GM18868 (cell line): ENCODE measurements around the gene RANBP3.

ENCODE experiments used
- ATAC-seq: cut with Tn5 transposase; IDR thresholded peaks from one replicate; pipeline ENCODE4 v1.9.1; 2021; ENCODE audit warnings: mild to moderate bottlenecking, moderate library complexity; ENCODE audit not compliant: unreplicated experiment

RANBP3 gene

DNA sequence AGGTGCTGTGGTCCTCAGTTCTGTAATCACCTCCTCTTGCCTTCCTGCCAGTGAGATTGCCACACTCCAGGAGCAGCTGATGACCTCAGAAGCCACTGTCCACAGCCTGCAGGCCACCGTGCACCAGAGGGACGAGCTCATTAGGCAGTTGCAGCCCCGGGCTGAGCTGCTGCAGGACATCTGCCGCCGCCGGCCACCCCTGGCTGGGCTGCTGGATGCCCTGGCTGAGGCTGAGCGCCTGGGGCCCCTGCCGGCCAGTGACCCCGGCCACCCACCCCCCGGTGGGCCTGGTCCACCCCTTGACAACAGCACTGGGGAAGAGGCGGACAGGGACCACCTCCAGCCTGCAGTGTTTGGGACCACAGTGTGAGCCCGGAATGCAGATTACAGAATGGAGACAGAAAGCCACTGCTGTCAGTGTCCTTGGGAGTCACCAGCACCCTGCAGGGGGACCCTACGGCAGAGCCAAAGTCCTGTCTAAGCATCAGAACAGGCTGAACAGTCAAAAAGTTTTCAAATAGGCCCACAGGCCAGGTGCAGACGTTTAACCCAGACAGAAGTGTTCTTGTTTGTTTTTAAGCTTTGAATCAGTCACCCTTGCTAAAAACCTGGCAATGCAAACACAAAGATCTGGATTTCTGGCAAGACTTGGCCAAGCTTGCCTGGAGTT is 69.0 kb downstream of the RANBP3 start:
- no peak for ATAC-seq

DNA sequence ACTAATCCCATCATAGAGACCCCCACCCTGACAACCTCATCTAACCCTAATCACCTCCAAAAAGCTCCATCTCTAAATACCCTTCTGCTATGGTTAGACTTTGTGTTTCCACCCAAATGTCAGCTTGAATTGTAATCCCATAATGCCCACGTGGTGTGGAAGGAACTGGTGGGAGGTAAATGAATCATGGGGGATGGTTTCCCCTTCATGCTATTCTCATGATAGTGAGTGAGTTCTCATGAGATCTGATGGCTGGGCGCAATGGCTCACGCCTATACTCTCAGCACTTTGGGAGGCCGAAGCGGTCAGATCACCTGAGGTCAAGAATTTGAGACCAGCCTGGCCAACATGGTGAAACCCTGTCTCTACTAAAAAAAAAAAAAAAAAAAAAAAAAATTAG is 70.7 kb downstream of the RANBP3 start:
- ATAC-seq: no peak

DNA sequence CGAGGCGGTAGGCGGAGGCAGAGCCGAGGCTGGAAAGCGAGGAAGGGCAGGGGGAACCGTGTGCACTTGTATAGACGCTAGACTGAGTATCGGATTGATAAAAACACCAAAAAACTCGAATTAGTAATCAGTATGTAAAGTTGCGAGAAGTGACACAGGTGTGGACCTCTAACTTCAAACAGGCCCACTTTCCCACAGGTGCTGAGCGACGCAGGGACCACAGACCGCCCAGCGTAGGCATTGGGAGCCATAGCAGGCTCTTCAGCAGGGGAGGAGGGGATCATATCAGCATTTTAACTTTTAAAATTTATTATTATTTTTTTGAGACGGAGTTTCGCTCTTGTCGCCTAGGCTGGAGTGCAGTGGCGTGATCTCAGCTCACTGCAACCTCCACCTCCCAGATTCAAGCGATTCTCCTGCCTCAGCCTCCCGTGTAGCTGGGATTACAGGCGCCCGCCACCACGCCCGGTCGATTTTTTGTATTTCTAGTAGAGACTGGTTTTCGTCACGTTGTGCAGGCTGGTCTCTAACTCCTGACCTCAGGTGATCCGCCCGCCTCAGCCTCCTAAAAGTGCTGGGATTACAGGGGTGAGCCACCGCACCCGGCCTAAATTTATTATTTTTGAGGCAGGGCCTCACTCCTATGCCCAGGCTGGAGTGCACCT is 72.7 kb downstream of the RANBP3 start:
- ATAC-seq: no peak

DNA sequence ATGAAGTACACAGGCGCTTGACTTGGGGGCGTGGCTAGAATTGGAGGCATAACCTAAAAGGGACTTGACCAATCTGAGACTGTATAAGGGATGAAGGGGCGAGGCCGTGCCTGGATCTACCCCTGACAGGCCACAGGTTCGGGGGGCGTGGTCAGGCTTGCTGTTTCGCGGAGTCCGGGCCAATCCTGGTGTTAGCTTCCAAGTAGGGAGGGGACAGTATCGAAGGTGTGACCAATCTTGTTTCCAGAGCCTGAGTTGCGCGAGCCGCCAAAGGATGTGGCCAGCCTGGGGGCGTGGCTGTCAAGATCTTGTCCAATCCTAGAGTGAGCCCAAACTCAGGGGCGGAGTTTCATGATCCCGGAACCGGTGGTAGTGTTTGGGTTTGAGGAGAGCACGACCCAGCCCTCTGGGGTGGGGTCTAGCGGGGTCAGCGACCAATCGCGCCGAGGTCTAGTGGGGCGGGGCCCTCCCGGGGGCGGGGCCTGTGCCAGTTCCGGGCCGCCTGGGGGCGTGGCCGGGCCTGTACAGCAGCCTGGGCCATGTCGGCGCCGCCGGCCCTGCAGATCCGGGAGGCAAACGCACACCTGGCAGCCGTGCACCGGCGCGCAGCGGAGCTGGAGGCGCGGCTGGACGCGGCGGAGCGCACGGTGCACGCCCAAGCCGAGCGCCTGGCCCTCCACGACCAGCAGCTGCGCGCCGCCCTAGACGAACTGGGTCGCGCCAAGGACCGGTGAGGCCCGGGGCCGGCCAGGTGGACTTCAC is 73.4 kb downstream of the RANBP3 start, which contains the start of gene VMAC:
Gene VMAC, plus strand, starts transcription at position 521 of the 762 bp plus-strand sequence. Its CDS starts 19 bp downstream, at position 540.
- peak; percentile 78 for ATAC-seq

DNA sequence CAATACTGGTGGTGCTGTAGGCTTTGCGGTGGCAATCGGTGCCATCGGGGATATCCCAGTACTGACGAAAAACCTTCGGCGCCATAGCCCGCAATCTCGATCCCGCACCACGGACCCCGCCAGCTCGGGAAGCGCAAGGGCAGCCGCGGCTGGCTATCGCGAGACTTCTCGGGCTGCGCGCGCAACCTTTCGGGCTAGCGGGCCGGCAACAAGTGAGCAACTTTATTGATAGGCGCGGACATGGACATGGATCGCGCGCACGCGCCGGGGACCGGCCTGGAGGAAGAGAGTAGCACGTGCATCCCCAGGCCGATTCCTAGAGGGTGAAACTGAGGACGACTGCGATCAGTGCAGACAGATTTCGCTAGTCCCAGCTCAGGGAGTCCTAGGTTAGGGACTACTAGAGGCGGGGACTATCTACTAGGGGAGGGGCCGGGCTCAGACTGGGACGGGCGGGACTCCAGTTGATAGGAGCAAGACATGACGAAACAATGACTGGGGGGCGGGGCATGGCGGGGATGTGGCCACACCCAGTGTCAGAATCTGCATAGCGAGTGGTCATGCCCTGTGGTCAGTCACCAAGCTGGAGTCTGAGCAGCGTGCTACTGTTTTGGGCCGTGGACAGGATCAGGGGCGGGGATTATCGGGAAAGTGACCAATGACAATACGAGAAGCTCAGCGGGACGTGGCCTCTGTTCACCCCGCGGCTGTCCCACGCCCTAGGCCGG is 74.2 kb downstream of the RANBP3 start, which contains the start of gene NDUFA11:
Gene NDUFA11, minus strand, starts transcription at position 167 of the 728 bp plus-strand sequence. Its CDS starts 82 bp downstream, at position 85.
- ATAC-seq: peak; percentile 32

DNA sequence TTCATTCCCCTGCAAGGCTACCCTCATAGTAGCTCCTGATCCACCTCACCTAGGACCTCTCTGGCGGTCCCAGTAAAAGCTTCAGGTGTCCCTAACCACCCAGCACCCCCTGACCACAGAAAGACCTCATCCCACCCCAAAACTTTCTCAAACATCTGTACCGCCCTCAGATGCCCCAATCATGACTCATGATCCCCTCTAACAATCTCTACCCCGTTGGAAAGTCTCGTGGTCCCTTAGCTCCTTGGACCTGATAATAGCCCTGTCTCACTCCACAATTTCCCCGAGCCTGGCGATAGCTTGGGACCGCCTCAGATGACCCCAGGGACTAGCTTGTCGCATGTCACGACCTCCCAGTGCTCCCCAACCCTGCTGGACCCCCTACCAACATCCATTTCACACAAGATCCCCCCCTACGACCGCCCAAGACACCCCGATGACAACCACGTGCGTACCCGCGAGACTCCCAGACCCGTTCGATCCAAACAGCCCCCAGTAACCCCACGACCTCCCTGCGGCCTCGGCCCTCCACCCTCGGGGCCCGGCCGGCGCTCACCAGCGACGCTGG is 74.8 kb downstream of the RANBP3 start:
- no peak for ATAC-seq

DNA sequence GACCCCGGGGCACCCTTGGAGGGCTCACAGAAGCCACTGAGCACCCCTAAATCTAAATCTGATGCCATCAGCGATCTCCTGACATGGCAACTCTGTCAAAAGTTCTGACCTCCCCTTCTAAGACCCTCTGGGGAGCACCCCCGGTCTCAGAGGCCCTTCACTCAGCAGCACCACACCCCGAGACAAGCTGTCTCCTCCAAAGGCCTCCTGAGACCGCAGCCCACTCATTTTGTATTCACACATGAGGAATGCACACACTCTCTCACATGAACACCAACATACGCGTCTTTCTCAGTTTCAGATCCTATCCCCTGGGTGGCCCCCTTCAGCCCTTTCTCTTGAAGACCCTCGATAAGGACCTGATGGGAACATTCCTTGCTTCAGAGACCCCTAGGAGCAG is 77.0 kb downstream of the RANBP3 start:
- ATAC-seq: no peak

DNA sequence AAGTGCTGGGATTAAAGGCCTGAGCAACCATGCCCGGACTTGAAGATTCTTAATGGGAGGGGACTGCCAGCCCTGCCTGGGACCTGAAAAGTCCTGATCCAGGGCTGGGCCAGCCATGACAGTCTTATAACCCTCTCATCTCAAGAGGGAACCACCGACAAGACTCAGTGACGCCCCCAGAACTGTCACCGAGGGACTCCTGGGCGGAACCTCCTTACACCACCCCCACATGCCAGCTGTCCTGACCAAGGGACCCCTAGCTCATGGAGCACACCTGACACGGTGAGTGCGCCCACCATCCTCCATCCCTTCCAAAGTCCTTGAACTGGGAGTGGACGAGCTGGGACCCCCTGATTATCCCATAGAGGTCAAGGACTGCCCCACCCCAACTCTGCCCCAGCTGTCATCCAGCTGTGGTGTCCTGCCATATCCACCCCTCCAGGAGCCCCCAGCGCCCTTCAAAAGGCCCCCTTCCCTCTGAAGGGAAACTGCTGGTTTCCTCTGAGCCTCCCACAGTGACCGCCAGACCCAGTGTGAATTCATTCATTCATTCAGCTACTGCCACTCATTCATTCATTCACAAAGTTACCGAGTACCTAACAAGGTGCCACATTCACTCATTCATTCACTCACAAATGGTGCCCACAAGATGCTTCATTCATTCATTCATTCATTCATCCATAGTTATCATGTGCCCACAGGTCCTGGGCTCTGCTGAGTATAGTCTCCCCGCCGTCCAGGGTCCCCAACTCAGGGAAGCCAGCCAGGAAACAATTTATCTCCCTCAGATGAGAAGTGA is 78.0 kb downstream of the RANBP3 start:
- no peak for ATAC-seq

DNA sequence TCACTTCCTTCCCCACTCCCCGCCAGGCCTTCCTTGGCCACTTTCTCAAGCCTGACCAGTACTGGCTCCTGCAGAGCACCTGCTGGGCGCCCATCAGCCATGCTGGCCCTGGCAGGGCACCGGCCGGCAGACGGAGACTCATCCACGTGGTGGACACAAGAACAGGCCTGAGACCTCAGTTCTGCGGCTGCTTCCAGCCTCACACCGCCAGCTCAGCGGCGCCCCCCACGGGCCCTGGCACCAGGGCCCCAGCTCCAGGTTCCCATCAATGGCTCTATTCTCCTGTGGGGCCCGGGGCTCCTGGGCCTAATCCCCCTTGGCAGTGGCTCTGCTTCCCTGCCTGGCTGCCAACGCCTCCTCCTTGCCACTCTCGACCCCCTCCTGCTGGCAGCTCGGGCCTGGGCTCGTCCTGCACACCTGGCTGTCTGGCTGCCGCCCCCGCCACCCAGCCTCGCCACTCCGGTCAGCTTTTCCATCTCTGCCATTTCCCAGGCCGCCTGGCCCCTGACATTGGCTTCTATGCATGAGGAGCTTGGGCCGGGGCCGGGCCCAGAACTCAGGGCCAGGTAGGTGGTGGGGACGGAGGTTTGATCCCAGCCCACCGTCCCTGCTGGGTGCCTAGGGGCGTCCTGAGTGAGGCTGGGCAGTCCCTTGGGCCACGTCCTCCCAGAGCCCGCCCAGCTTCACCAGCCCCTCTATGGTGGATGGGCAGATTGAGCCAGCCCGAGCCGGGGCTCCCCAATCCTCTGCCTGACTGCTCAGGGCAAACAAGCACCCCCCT is 80.6 kb downstream of the RANBP3 start:
- ATAC-seq: no peak

DNA sequence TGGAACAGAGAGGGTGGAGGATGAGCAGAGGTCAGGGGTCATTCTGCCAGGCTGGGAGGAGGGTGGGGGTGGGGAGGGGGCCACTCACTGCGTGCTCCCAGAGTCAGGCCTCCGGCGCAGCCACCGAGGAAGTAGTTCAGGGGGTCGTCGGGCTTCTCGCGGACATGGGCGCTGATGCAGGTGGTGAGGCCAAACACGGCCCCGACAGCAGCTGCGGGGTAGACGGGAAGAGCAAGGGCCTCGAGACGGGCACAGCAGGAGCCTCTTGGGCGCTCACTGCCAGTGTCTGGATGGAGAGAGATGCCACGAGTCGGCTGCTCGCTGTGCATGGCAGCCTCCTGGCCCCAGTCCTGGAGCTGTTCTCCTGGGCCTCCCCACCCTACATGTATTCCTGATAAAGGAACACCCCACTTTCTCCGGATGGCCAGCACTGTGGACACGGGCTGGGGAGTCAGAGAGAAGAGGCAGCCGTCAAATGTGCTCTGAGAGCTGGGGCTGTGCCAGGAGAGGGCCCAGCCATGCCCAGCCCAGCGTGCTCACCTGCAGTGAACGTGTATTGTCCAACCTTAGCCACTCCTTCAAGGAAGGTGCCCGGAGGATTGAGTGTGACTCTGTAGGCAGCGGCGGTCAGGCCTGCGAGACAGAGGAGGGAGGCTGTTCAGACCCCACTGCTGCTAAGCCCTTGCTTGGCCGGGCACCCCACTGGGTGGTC is 81.4 kb downstream of the RANBP3 start:
- ATAC-seq: no peak

DNA sequence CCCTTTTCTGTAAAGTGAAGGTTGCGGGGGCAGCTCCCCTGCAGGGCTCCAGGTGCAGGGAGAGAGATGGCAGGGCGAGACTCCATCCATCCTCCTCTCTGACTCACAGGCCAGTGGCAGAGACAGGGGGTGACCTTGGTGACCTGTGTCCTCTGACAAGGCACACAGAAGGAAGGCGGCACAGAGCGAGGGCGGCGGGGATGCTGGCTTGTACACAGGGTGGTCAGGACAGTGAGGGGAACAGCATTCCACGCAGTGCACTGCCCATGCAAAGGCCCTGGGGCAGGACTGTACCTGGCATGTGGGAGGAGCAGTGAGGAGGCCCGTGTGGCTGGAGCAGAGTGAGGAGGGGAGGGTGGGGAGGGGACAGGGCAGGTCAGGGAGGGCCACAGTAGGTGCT is 82.0 kb downstream of the RANBP3 start:
- no peak for ATAC-seq

DNA sequence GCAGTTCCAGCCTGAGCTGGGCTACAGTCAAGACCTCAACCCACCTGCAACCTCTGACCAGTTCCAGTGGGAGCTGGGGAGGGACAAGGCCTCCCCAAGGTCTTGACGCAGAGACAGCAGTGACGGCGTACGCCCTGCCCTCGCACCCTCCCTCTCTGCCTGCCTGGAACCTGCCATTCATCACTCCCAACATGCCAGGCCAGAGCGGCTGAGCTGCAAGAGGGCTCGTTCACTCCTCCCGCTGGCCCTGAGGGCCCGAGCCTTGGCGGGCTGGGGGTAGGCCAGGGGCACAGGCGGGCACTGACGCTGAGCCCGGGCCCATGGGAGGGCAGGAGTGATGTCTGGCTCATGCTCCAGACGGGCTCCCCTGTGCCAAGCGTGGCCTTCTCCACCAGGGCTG is 82.5 kb downstream of the RANBP3 start:
- no peak for ATAC-seq

DNA sequence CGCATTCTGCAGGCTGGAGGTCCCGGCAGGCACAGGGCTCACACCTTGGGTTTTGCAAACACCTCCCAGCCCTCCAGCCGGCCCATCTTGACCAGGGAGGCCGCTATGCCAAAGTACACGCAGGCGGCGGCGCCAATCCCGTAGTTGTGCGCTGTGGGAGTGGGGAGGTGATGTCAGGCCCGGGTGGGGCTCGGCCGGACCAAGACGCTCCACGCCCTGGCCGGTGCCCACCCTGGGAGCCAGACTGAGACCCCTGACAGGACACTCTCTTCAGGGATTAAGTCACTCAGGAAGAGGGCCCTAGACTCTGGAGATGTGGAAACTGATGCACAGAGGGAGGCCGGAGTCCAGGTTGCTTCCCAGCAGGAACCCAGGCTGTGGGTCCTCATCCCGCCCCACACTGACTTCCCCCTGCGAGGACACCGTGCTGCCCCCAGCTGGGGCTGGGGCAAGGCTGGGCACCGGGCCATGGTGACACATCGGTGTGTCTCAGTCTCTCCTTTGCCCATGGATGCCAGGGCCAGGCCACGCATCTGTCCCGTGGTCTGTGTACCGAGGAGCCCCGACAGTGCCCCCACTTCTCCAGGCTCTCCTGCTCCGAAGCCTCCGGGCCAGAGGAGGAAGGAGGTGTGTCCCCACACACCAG is 83.1 kb downstream of the RANBP3 start:
- ATAC-seq: no peak

DNA sequence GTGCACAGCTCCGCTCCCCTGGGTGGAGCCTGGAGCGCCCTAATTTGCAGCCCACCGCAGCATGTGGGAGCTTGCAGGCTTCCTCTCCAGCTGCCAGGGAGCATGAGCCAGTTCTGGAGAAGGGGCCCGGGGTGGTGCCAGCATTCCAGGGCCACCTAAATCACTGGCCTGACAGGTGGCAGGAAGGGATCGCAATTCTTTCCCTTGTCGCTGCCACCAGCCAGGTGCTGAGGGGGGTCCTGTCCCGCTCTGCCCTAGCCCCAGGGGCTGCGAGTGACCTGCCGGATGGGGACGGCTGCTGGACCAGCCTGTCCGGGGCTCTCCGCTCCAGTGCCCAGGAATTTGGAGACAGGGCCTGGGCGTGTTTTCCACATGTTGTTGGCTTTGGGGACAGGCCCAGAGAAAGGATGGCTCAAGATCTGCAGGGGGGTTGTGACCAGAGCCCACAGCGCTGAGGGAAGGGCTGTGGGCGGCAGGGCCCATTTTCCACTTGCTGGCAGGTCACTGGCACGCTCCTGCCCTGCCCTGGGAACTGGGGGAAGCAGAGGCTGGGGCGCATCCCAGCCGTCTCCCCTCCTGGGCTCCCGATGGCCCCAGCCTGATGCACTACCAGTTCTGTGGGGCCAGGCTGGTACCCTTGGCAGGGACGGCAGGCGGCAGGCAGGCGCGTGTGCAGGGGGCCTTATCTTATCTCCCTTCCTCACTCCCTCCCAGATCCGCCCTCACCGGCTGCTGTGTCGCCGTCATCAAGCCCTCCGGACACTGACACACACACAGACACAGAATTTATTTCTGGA is 83.8 kb downstream of the RANBP3 start:
- no peak for ATAC-seq

DNA sequence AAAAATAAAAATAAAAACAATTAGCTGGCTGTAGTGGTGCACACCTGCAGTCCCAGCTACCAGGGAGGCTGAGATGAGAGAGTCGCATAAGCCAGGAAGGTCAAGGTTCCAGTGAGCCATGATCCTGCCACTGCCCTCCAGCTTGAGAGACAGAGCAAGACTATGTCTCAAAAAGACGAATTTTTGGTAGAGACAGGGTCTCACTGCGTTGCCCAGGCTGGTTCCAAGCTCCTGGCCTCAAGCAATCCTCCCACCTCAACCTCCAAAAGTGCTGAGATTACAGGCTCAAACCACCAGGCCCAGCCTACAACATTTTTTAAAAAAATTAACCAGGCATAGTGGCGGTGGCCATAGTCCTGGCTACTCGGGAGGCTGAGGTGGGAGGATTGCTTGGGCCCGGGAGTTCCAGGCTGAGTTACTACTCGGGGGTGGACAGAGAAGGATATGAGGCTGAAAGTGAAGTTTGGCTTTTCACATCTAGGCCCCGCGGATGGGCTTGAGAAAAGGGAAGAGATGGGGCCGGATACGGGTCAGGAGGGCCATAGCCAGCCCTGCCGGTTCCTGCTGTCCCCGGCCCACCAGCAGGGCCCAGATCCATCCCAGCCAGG is 84.5 kb downstream of the RANBP3 start:
- ATAC-seq: no peak

DNA sequence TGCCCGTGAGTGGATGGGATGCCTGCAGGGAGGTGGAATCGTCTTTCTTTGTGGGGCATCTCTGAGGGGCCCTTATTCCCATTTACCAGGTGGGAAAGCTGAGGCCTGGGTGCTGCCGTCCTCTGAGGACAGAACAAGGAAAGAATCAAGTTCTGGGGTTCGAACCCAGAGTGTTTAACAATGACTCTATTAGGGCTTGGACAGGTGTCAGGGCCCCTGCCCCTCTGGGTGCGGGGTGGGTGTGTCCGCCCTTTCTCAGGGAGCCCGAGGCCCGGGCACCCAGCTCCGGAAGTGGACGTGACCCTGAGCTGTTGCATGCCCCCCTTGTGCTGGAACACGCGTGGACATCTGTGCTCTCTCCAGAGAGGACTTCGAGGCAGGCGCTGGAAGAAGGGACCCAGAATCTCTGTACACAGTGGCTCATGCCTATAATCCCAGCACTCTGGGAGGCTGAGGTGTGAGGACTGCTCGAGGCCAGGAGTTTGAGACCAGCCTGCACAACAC is 85.1 kb downstream of the RANBP3 start:
- no peak for ATAC-seq
